Calu3 (cell line): ENCODE measurements around the gene JPH2. TPM values are rescaled to one million over a fixed set of nuclear protein-coding genes. Genes with fewer than 3 reads are reported as not detected.

Experiments used
- BruUV-seq: library from RNA; stranded (reverse); fragments of 400-500 nt; replicated peaks from 2 replicates; lab custom pipeline; 2021; lab: Mats Ljungman, UMichigan
- CTCF ChIA-PET: fragments of 300-600 bp; sonication (Branson Sonifier 250); formaldehyde crosslinking; loops from one replicate; lab custom pipeline; 2022; ENCODE audit warnings: antibody characterized with exemption; lab: Charles Lee
- DNase-seq: peaks from one replicate; pipeline ENCODE4 v3.0.0; 2022
- H3K27ac Mint-ChIP-seq: one replicate; pipeline ENCODE4 v1.8.0; 2022; ENCODE audit warnings: mixed read lengths; ENCODE audit not compliant: unreplicated experiment
- H3K27me3 Mint-ChIP-seq: one replicate; pipeline ENCODE4 v1.8.0; 2022; ENCODE audit warnings: mixed read lengths; ENCODE audit not compliant: unreplicated experiment
- H3K36me3 Mint-ChIP-seq: one replicate; pipeline ENCODE4 v1.8.0; 2022; ENCODE audit warnings: mild to moderate bottlenecking, moderate library complexity, mixed read lengths; ENCODE audit not compliant: insufficient read depth, unreplicated experiment
- H3K4me1 Mint-ChIP-seq: one replicate; pipeline ENCODE4 v1.8.0; 2022; ENCODE audit warnings: mild to moderate bottlenecking, low read depth, mixed read lengths; ENCODE audit not compliant: unreplicated experiment
- H3K4me3 Mint-ChIP-seq: one replicate; pipeline ENCODE4 v1.8.0; 2022; ENCODE audit warnings: mild to moderate bottlenecking, low read depth, moderate library complexity, mixed read lengths; ENCODE audit not compliant: unreplicated experiment
- H3K9me3 Mint-ChIP-seq: one replicate; pipeline ENCODE4 v1.8.0; 2022; ENCODE audit warnings: low read depth, mixed read lengths; ENCODE audit not compliant: unreplicated experiment
- CTCF ChIP-seq: fragments of 200-600 bp; IDR thresholded peaks from one replicate; pipeline ENCODE4 v1.8.0; 2022; ENCODE audit warnings: antibody characterized with exemption; ENCODE audit not compliant: unreplicated experiment
- intact Hi-C: fragments of 100-400 bp; cut with micrococcal nuclease; formaldehyde crosslinking; loops from one replicate; pipeline ENCODE4 v1.10.0; 2022; ENCODE audit not compliant: unreplicated experiment
- total RNA-seq: library from RNA; stranded (reverse); gene quantifications from 2 replicates; pipeline ENCODE4 v1.2.3, GENCODE V29; 2022

Gene JPH2
- total RNA-seq, 1 experiment from 2014 or later: 0.50 TPM

- intact Hi-C loops: no loop called here
- no peaks in the 10 kb centered on the region for H3K27me3 Mint-ChIP-seq
- H3K36me3 Mint-ChIP-seq: peaks cover 74% of the 10 kb centered on the region
- H3K4me1 Mint-ChIP-seq: peaks cover 56% of the 10 kb centered on the region
- DNase-seq: no peak
- peak overlapping the region; percentile 94 for H3K27ac Mint-ChIP-seq
- CTCF ChIA-PET: interaction anchor here (0.5 kb wide), 1 partner anchor 78 kb away, joined by 4 read pairs; no protein-coding TSS in a partner anchor
- no peak for TF ChIP-seq CTCF
- H3K4me3 Mint-ChIP-seq: peak overlapping the region; percentile 90
- H3K9me3 Mint-ChIP-seq: no peaks in the 10 kb centered on the region
- BruUV-seq: no TSS peak
Measured at GRCh38 chr20:44207126-44207723, 20.2 kb upstream of the JPH2 start.

GRCh38 chr20:44206132-44206531 is 19.1 kb upstream of the JPH2 start:
- no TSS peak for BruUV-seq
- H3K4me1 Mint-ChIP-seq: peaks cover 67% of the 10 kb centered on the region
- no peak overlapping the region for H3K27ac Mint-ChIP-seq
- no peaks in the 10 kb centered on the region for H3K27me3 Mint-ChIP-seq
- DNase-seq: no peak
- CTCF ChIA-PET: no interaction called here
- H3K36me3 Mint-ChIP-seq: peaks cover 77% of the 10 kb centered on the region
- H3K4me3 Mint-ChIP-seq: no peak overlapping the region
- no peak for TF ChIP-seq CTCF
- H3K9me3 Mint-ChIP-seq: no peaks in the 10 kb centered on the region
- intact Hi-C loops: no loop called here

- Mint-ChIP-seq H3K27ac (peak overlapping the region; percentile 94), H3K4me3 (peak overlapping the region; percentile 38), H3K27me3 (no peaks in the 10 kb centered on the region), H3K9me3 (no peaks in the 10 kb centered on the region), H3K4me1 (peaks cover 80% of the 10 kb centered on the region), H3K36me3 (peaks cover 77% of the 10 kb centered on the region)
- intact Hi-C loops: no loop called here
- BruUV-seq: no TSS peak
- CTCF ChIA-PET: interaction anchor here (0.7 kb wide), 1 partner anchor 82 kb away, joined by 3 read pairs; no protein-coding TSS in a partner anchor
- no peak for DNase-seq
- TF ChIP-seq CTCF: no peak
Measured at GRCh38 chr20:44204832-44205215, 17.8 kb upstream of the JPH2 start.

- H3K27me3 Mint-ChIP-seq: no peaks in the 10 kb centered on the region
- H3K36me3 Mint-ChIP-seq: peaks cover 77% of the 10 kb centered on the region
- intact Hi-C loops: no loop called here
- peak; percentile 57 for DNase-seq
- peak overlapping the region; percentile 38 for H3K4me3 Mint-ChIP-seq
- no TSS peak for BruUV-seq
- no peak for TF ChIP-seq CTCF
- peaks cover 83% of the 10 kb centered on the region for H3K4me1 Mint-ChIP-seq
- peak overlapping the region; percentile 94 for H3K27ac Mint-ChIP-seq
- CTCF ChIA-PET: interaction anchor here (0.7 kb wide), 1 partner anchor 81 kb away, joined by 3 read pairs; no protein-coding TSS in a partner anchor
- no peaks in the 10 kb centered on the region for H3K9me3 Mint-ChIP-seq
Measured at GRCh38 chr20:44204156-44204831, 17.3 kb upstream of the JPH2 start.
